Measurements from ENCODE around the gene KRT36.

DNA sequence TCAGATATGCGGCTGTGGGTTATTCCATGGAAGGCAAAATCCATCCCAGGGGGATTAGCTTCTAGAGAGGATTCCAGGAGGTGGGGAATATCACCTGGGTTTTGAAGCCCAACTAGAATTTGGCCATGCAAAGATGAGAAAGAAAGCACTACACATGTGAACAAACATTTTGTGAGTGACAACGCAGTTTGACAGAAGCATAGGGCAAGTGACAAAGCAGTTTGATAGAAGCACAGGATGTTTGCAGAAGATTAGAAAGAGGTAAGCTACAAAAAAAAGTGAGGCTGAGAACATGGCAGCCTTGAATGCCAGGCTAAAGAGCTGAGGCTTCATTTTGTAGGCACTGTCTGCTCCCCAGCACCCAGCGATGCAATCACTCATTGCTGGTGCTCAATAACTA, 36.6 kb downstream of the KRT36 start:
- TF ChIP-seq CTCF (IDR thresholded peaks at IDR 0.05), result no peak
- TF ChIP-seq EZH2 (IDR thresholded peaks at IDR 0.05; ENCODE audit: borderline replicate concordance, insufficient read depth, low read depth, low read length, poor library complexity, severe bottlenecking), result no peak
